Breast epithelium (tissue), 3 donors: ENCODE measurements around the gene MYO3B.

Source experiments
- CTCF ChIP-seq, 3 donors: fragments of 450-650 bp; IDR thresholded peaks; one replicate each; pipeline ENCODE4 v1.5.1; 2016 to 2017; ENCODE audit warnings: antibody characterized with exemption in 3 of 3, mild to moderate bottlenecking in 3 of 3, moderate library complexity in 3 of 3
- POLR2A ChIP-seq: fragments of 450-650 bp; IDR thresholded peaks from one replicate; pipeline ENCODE4 v1.6.1; 2016; ENCODE audit warnings: antibody characterized with exemption, mild to moderate bottlenecking, moderate library complexity
- POLR2AphosphoS5 ChIP-seq, 3 donors: sonication (generic); formaldehyde crosslinking; IDR thresholded peaks; one replicate each; pipeline ENCODE4 v1.6.1; 2017; ENCODE audit warnings: antibody characterized with exemption in 3 of 3

- TF ChIP-seq CTCF (IDR thresholded peaks at IDR 0.05) (no peak), POLR2A (no peak), POLR2AphosphoS5 (IDR thresholded peaks at IDR 0.05) (no peak)
Measured at GRCh38 chr2:170467568-170468422, 289.8 kb downstream of the MYO3B start.
